ENCODE measurements around the gene ZDHHC21.

The ZDHHC21 gene

GRCh38 chr9:14616188-14616982, 76.8 kb downstream of the ZDHHC21 start:
- no peak for DNase-seq (ENCODE audit: low read depth)

DNA sequence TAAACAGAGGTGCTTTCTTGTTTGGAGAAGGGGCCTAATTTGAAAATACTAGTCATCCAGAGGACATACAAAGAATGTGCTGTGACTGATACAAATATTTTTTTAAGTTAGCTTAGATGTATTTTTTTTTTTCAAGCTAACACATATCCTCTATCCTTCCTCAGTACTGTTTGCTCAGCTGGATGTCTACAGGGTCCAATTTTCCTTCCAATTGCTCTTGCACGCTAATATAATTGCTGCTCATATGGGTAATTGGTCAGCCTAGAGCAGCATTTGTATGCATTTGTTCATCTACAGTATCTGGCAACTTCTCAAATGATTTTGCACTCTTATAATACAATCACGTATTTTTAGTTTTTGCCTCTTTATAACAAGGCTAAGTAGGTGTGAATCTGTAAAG, 84.7 kb downstream of the ZDHHC21 start:
- DNase-seq (ENCODE audit: low read depth) = no peak

DNA sequence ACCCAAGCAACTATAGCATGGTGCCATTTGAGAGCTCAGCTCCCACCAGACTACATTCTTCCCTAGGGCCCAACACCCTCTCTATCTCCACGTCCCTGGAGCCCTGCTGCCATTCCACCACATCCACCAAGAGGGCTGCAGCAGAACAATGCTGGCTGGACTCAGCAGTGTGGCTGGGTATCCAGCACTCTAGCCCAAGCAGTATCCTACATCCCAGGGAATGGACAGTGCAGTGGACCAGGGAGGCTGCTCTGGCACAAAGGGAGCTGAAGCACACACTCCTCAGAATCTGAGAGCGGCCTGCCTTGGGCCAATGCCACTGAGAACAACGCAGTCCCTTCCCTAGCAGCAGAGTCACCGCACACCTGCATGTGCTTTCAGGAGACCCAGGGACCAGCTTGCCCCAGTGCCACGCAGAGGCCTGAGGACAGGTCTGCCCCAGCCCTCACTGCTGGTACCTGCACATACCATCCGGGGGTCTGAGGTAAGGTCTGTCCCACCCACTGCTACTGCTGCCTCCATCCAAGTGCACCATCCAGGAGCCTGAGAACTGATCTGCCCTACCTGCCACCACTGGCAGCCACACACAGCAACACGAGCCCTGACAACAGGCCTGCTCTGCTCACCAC, 95.9 kb downstream of the ZDHHC21 start:
- no peak for DNase-seq (ENCODE audit: low read depth)

DNA sequence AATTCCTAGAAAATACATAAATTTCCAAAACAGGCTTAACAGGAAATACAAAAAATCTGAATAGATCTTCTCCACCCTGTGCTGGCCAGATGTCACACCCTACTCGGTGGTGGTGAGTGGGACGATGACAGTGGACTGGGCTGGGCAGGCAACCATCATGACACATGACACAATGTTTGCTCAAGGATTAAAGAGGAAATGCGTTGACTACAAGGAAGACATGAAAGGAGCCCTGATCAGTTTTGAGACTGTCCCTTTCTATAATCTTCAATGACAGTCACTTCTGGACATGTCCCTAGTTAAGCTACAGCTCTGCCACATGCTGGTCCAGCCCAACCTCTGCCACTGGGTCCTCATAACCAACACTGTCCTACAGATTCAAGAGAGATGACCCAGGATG, 99.8 kb downstream of the ZDHHC21 start:
- no peak for DNase-seq (ENCODE audit: low read depth)

DNA sequence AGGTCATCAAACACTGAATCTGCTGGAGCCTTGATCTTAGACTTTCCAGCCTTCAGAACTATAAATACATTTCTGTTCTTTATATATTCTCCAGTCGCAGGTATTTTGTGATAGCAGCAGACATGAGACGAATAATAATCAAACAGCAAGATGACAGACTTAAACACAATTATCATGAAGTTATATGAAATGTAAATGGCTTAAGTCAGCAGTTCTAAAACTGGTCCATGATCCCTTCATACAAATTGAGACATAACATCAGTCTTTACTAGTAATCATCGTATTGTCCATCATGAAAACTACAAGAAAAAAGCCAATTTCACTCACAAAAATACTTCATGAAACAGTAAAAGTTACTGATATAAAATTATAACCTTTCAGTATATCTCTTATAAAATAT, 101.8 kb downstream of the ZDHHC21 start:
- no peak for DNase-seq (ENCODE audit: low read depth)

GRCh38 chr9:14585730-14586473, 107.3 kb downstream of the ZDHHC21 start:
- no peak for DNase-seq (ENCODE audit: low read depth)

- no peak for DNase-seq (ENCODE audit: low read depth)
Observed at GRCh38 chr9:14584571-14584970, 108.7 kb downstream of the ZDHHC21 start.

- DNase-seq (ENCODE audit: low read depth) = no peak
Observed at GRCh38 chr9:14578030-14578429, 115.2 kb downstream of the ZDHHC21 start.

GRCh38 chr9:14574173-14574572, 119.1 kb downstream of the ZDHHC21 start:
- no peak for DNase-seq (ENCODE audit: low read depth)

DNA sequence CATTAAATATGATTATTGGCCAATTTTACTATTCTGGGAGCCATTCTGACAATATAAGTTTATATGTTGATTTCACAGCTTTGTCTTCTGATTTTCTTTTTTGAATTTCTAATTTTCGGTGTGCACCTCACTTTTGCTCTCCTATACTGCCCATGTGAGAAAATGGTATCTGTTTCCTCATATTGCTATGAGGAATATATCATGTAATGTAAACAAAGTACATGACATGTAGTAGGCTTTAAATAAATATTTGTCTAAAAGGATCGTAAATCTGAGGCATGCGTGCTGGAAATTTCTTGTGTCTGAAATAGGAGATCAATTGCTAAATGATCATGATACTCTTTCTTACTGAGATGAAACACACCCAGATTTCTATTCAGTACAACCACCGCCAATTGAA, 119.9 kb downstream of the ZDHHC21 start:
- DNase-seq (ENCODE audit: low read depth) = no peak

- no peak for DNase-seq (ENCODE audit: low read depth)
Observed at GRCh38 chr9:14565352-14566016, 127.7 kb downstream of the ZDHHC21 start.

DNA sequence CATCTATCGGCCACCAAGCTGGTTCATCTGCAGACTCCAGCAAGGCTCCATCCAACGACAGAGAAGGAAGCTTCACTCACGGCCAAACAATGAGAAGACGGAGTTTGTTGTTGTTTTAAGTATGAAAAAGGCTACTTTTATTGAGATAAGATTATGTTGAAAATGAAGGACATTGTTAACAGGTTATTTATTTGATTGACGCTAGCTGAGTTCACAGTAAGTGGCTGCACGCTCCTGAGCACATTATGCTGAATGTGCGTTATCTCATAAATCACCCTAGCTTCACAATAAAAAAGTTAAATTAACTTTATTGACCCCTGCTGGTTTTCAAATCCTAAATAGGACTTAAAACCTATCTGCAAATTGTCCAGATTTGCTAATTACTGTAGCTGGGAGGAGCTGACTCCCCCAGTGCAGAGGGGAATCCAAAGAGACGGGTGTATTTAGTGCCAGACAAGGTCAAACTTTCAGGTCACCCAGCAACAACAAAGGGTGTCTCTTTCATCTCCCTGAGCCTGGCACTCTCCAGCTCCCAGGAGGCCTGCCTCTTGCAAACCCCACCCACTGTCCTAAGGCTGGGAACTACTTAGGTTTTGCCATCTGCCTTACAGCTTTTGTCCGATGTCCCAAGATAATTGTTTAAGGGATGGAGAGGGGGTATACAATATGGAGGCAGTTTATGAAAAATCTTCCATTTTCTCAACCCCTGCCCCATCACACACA, 129.2 kb downstream of the ZDHHC21 start:
- DNase-seq (ENCODE audit: low read depth) = no peak

DNA sequence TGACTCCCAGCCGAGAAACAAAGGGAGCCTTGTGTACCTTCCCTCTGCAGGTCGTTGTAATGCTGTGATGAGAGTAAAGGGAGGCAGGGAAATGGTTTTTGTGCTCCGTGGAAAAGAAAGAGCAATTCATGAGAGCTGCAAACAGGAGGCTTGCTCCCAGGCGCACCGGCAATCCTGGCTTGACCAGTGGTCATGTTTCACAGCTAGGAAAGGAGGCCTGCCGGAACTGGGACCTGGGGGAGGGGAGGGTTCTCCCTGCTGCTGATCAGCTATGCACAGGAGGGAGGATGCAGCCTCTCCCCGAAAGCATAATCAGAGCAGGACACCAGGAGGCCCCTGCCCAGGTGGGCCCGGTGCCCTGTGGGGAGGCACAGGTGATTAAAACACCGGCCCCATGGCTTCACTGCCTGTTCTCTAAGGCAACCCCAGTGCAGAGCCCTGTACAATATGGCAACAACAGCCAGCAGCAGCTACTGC, 131.3 kb downstream of the ZDHHC21 start:
- no peak for DNase-seq (ENCODE audit: low read depth)

Measured in stimulated activated CD8-positive, alpha-beta memory T cell treated with anti-CD3 and anti-CD28 coated beads, Interleukin-4, amount 100 ng/mL, for 24 hours (primary cell).